HG02938 (cell line): ENCODE data around the gene SIGLEC11.
"Not testable (repeated sequence)": the region's sequence is repeated elsewhere in the genome, so short reads cannot be mapped to it uniquely, and the experiment has no call there.

Source experiments
- ATAC-seq: cut with Tn5 transposase; IDR thresholded peaks from one replicate; pipeline ENCODE4 v1.9.1; 2021; ENCODE audit warnings: mild to moderate bottlenecking, moderate library complexity; ENCODE audit not compliant: unreplicated experiment

Gene SIGLEC11

DNA sequence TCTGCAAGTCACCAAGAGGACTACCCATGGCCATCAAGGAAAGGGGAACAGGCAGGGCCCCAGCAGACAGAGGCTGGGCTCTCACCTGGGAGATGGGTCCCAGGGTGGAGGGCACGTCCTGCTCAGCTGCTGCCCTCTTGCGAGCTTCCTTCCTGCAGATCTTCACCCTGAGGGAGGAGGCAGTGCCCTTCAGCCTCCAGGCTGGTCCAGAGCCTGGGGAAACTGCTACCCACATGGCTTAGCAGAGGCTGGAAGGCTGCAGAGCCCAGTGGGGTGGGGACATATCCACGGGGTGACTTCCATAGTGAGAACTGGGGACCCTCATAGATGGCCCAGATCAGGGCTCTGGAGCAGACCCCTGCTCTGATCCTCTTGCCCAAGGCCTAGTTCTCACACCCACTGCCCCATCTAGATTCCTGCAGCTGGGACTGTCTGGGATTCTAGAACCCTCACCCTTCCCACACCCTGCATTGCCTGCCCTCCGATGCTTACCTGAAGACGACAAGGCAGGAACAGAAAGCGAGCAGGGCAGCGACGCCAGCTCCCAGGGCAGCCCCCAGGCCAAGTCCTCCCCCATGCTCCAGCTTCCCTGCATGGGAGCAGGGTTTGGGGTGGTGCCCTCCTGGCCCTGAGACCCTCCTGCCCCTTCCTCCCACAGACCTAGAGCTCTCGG is 9.0 kb downstream of the SIGLEC11 start:
- ATAC-seq = no peak

GRCh38 chr19:49950956-49951526 is 9.9 kb downstream of the SIGLEC11 start:
- no peak for ATAC-seq

DNA sequence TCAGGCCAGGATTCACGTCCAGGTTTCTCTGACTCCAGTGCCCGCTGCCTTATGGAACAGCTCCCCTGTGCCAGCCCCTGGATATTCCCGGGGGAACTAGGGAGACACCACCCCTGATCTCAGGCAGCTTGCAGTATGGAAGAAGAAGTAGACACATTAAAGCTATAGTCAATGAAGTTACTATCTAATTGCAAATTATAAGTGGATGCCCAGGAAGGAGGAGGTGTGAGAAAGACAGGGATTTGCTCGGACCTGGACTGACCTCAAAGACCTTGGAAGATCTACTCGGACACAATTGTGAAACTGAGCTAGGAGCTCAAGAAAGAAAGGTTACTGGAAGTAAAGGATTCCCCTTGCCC is 10.4 kb downstream of the SIGLEC11 start:
- ATAC-seq = no peak

DNA sequence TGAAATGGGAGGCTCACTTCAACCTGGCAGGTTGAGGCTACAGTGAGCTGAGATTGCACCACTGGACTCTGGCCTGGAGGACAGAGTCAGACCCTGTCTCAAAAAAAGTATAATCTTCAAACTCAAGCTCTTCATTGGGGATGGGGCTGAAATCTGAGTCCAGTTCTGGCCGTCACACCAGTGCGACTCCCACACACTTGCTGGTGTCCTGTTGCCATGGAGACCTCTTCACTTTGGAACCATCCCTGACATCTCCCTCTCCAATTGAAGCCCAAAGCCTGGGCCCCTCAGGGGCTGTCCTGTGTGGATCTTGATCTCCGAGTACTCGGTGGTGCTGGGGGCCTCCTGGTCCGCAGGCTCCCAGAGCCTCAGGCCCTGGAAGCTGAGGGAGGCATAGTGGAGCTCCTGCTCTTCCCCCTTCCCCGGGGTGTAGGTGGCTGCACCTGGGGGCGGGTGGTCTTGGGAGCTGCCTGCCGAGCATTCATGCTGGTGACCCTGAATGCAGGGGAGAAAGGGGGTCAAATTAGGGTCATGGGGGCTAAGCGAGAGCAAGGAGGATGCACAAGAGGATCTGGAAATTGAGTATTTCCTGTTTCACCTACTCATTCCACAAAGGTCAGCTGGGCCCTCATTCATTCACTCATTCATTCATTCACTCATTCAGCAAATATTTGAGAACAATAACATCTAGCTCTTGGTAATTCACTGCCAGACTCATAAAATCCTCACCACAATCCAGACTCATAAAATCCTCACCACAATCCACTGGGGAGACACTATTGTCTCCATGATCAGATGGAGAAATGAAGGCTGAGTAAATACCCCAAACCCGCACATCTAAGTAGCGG is 11.0 kb downstream of the SIGLEC11 start:
- no peak for ATAC-seq

- no peak for ATAC-seq
Observed at GRCh38 chr19:49946415-49946814, 14.6 kb downstream of the SIGLEC11 start.

DNA sequence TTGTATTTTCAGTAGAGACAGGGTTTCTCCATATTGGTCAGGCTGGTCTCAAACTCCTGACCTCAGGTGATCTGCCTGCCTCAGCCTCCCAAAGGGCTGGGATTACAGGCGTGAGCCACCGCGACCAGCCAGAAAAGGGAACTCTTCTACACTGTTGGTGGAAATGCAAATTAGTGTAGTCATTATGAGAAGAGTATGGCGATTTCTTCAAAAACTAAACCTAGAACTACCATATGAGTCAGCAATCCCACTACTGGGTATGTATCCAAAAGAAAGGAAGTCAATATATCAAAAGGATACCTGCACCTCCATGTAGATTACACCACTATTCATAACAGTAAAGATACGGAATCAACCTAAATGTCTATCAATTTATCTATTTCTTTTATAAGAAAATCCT is 16.4 kb downstream of the SIGLEC11 start:
- not testable (repeated sequence) for ATAC-seq

DNA sequence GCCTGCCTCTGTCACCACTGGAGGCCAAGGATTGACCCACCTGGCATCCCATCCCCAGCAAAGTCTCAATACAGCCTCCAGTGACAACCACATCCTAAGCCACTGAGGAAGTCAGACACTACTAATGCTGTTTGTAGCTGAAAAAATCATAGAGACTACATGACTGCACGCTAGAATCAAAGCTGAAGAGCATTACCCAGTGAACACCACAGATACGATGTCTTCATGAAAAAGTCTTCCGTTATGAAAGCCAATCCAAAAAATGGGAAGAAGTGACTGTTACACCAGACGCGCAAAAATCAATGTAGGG is 20.5 kb downstream of the SIGLEC11 start:
- ATAC-seq = no peak

DNA sequence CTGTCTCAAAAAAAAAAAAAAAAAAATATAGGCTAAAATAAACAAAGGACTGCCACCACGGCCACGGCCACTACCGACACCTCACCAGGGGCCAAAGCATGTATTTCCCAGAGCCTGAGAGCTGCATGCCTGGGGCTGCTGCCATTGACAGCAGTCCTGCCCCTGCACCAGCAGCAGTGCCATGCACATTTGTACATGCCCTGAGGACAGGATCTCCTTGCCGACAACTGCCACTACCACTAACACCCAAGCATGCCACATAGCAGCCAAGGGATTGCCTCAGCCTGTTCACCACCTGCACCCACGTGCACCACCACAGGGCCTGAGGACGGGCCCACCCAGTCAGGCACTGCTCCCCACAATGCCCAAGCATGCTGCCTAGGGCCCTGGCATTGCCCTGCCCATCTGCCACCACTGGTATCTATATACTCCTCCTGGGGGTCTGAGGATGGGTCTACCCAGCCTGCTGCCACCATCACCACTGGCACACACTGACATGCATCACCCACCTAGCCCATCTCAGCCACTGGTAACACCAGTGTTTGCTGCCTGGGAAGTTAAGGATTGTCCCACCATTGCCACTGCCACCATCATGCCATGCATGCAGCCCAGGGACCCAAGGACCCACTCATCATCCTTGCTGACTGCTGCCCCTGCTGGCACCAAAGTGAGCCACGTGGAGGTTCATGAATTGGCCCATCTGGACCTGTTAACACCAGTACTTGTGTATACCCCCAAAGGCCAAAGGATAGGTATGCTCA is 21.1 kb downstream of the SIGLEC11 start:
- no peak for ATAC-seq

DNA sequence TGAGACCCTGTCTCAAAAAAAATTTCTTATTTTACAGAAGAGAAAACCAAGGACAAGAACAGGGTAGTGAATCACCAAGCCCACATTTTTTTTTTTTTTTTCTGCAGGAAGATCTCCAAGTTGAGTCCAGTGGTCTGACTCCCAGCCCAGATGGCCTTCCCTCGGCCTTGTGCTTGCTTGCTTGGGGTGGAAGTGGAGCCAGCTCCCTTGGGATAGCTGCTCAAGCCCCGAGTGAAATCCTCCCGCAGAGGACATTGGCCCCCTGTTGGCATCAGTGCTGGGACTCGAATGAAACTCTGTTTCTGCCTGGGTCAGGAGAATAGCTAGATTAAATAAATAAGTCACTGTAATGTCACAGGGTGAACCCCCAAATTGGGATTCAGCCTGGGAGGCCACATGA is 22.3 kb downstream of the SIGLEC11 start:
- ATAC-seq = no peak

- no peak for ATAC-seq
Observed at GRCh38 chr19:49937750-49938381, 23.1 kb downstream of the SIGLEC11 start.

- no peak for ATAC-seq
Observed at GRCh38 chr19:49936549-49936948, 24.4 kb downstream of the SIGLEC11 start.

- ATAC-seq = no peak
Observed at GRCh38 chr19:49933643-49934042, 27.3 kb downstream of the SIGLEC11 start.

DNA sequence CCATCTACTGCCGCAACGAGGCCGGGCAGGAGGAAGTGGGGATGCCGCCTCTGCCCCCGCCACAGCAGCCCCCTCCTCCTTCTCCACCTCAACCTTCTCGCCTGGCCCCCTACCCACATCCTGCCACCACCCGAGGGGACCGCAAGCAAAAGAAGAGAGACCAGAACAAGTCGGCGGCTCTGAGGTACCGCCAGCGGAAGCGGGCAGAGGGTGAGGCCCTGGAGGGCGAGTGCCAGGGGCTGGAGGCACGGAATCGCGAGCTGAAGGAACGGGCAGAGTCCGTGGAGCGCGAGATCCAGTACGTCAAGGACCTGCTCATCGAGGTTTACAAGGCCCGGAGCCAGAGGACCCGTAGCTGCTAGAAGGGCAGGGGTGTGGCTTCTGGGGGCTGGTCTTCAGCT is 28.2 kb downstream of the SIGLEC11 start:
- ATAC-seq = no peak

DNA sequence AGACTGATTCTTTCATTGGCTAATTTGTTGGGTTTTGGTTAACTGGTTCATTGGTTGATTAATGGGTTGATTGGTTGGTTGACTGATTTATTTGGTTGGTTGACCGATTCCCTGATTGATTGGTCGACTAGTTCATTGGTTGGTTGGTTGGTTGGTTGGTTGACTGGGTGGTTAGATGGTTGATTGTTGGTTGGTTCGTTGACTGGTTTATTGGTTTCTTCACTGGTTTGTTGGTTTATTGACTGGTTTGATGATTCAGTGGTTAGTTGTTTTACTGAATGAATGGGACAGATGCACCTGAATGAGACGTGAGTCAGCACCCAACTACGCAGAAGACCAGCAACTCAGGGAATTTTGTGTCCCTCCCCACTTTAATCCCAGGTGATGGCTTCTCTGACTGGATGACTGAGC is 28.9 kb downstream of the SIGLEC11 start:
- ATAC-seq = no peak

- no peak for ATAC-seq
Observed at GRCh38 chr19:49931293-49932040, 29.5 kb downstream of the SIGLEC11 start.

DNA sequence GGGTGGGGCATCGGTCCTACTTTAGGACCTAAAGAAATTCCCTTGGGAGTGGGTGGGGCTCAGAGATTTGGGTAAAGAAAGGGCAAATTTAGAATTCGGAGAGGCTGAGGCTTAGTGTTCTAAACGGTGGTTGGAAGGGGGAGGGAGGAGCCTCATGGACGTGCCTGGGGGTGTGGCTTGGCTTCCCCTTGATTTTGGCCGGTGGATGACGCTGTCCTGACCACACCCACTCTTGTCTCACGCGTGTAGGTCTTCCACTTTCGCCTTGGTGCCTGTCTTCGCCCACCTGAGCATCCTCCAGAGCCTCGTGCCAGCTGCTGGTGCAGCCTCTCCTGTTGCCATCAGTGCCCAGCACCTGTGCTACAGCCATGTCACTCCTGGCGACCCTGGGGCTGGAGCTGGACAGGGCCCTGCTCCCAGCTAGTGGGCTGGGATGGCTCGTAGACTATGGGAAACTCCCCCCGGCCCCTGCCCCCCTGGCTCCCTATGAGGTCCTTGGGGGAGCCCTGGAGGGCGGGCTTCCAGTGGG is 30.4 kb downstream of the SIGLEC11 start:
- no peak for ATAC-seq

GRCh38 chr19:49929611-49930482 is 31.1 kb downstream of the SIGLEC11 start:
- ATAC-seq = peak; percentile 56

DNA sequence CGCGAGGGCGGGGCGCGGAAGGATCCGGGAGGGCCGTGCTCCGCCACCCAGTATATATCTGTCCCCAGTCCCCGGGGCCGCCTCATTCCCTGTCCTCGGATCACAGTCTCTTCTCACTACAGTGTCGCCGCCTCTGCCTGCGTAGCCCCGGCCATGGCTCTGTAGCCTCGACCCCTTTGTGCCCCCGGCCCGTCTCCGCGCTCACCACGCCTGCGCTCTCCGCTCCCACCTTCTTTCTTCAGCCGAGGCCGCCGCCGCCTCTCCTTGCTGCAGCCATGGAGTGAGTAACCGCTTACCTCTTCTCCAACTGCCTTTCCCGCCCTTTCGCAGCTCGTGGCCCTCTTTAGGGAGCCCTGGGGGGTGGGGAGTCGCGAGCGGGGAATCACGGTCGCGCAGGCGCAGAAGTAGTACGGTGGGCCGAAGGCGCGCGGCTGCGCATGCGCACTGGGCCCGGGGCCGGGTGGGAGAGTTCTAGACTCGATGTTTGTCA is 31.8 kb downstream of the SIGLEC11 start, which contains the start of the genes ATF5 and NUP62:
TSS of gene ATF5 (plus strand) at position 85 of the 490 bp plus-strand sequence. CDS start 1,646 bp downstream, outside the sequence.
TSS of gene NUP62 (minus strand) at position 384 of the 490 bp plus-strand sequence. CDS start 19,697 bp downstream, outside the sequence.
- peak; percentile 53 for ATAC-seq
